HEK293 (cell line): ENCODE measurements around the gene FRMD4A.

Source experiments
- CTCF ChIA-PET: fragments of 350-600 bp; formaldehyde crosslinking; extraction: SDS; loops from one replicate; lab custom pipeline; 2021; ENCODE audit warnings: antibody characterized with exemption; lab: Yijun Ruan, JAX
- POLR2A ChIA-PET: fragments of 300-600 bp; formaldehyde crosslinking; extraction: SDS; loops from one replicate; lab custom pipeline; 2020; ENCODE audit warnings: antibody characterized with exemption, inconsistent platforms; lab: Yijun Ruan, JAX
- H3K27ac ChIP-seq: fragments of 200-500 bp; sonication (Bioruptor generic); 2 replicates; pipeline ENCODE4 v1.5.1; 2014; ENCODE audit warnings: low read depth, low read length, control low read depth, inconsistent platforms; ENCODE audit errors: extremely low read depth
- H3K36me3 ChIP-seq, 2 experiments: fragments of 200-500 bp in 1 of 2; sonication (Bioruptor generic) in 1 of 2; 1 replicate in 1 of 2; 2 replicates in 1 of 2; pipeline ENCODE4 v1.5.1; 2014 to 2017; ENCODE audit warnings: inconsistent platforms in 2 of 2, low read length in 2 of 2; ENCODE audit not compliant: control insufficient read depth in 2 of 2, insufficient read depth in 1 of 2
- H3K4me1 ChIP-seq: fragments of 200-500 bp; sonication (Bioruptor generic); 2 replicates; pipeline ENCODE4 v1.5.1; 2014; ENCODE audit warnings: mild to moderate bottlenecking, low read length, inconsistent platforms; ENCODE audit not compliant: control insufficient read depth, insufficient read depth
- H3K4me3 ChIP-seq: 2 replicates; pipeline ENCODE4 v1.5.1; 2011; ENCODE audit warnings: low read depth, mild to moderate bottlenecking, control low read depth, low read length, moderate library complexity
- H3K9me3 ChIP-seq: fragments of 200-500 bp; sonication (Bioruptor generic); 2 replicates; pipeline ENCODE4 v1.5.1; 2014; ENCODE audit warnings: low read depth, low read length, inconsistent platforms; ENCODE audit not compliant: control insufficient read depth, insufficient read depth
- EGR2 ChIP-seq: fragments of 450-650 bp; formaldehyde crosslinking; IDR thresholded peaks from 2 replicates; pipeline ENCODE4 v1.5.1; 2016; ENCODE audit warnings: low read depth, missing biosample characterization, missing genetic modification characterization
- GFI1B ChIP-seq: fragments of 450-650 bp; formaldehyde crosslinking; IDR thresholded peaks from 2 replicates; pipeline ENCODE4 v1.5.1; 2016; ENCODE audit warnings: missing biosample characterization, missing genetic modification characterization
- GLIS1 ChIP-seq: fragments of 450-650 bp; formaldehyde crosslinking; IDR thresholded peaks from 2 replicates; pipeline ENCODE4 v1.5.1; 2016; ENCODE audit warnings: missing biosample characterization, missing genetic modification characterization
- OSR2 ChIP-seq: fragments of 450-650 bp; formaldehyde crosslinking; IDR thresholded peaks from 2 replicates; pipeline ENCODE4 v1.5.1; 2016; ENCODE audit warnings: missing biosample characterization, missing genetic modification characterization
- TCF7L2 ChIP-seq: IDR thresholded peaks from 2 replicates; pipeline ENCODE4 v1.6.1; 2011; ENCODE audit warnings: low read depth, mild to moderate bottlenecking, inconsistent platforms, low read length, moderate library complexity, borderline replicate concordance
- TRIM28 ChIP-seq: IDR thresholded peaks from 2 replicates; pipeline ENCODE4 v1.6.1; 2011; ENCODE audit warnings: low read length, control low read depth, borderline replicate concordance
- WT1 ChIP-seq: fragments of 450-650 bp; formaldehyde crosslinking; IDR thresholded peaks from 2 replicates; pipeline ENCODE4 v1.5.1; 2016; ENCODE audit warnings: missing biosample characterization, missing genetic modification characterization
- YY1 ChIP-seq: fragments of 450-650 bp; formaldehyde crosslinking; IDR thresholded peaks from 2 replicates; pipeline ENCODE4 v1.5.1; 2018; ENCODE audit warnings: missing biosample characterization, missing genetic modification characterization
- ZBTB10 ChIP-seq: fragments of 450-650 bp; formaldehyde crosslinking; IDR thresholded peaks from 2 replicates; pipeline ENCODE4 v1.5.1; 2016; ENCODE audit warnings: missing biosample characterization, missing genetic modification characterization
- ZBTB17 ChIP-seq: fragments of 450-650 bp; formaldehyde crosslinking; IDR thresholded peaks from 2 replicates; pipeline ENCODE4 v1.5.1; 2016; ENCODE audit warnings: missing biosample characterization, missing genetic modification characterization
- ZBTB26 ChIP-seq: fragments of 450-650 bp; formaldehyde crosslinking; optimal IDR thresholded peaks from 2 replicates; pipeline ENCODE3; 2016; ENCODE audit warnings: missing biosample characterization, mild to moderate bottlenecking, missing genetic modification characterization
- ZBTB8A ChIP-seq: fragments of 450-650 bp; formaldehyde crosslinking; IDR thresholded peaks from 2 replicates; pipeline ENCODE4 v1.5.1; 2016; ENCODE audit warnings: missing biosample characterization, missing genetic modification characterization
- ZIC2 ChIP-seq: fragments of 450-650 bp; formaldehyde crosslinking; IDR thresholded peaks from 2 replicates; pipeline ENCODE4 v1.5.1; 2016; ENCODE audit warnings: missing biosample characterization, missing genetic modification characterization
- ZNF10 ChIP-seq: fragments of 450-650 bp; formaldehyde crosslinking; IDR thresholded peaks from 2 replicates; pipeline ENCODE4 v1.5.1; 2017; ENCODE audit warnings: missing biosample characterization, missing genetic modification characterization
- ZNF311 ChIP-seq: fragments of 450-650 bp; formaldehyde crosslinking; IDR thresholded peaks from 2 replicates; pipeline ENCODE4 v1.5.1; 2017; ENCODE audit warnings: missing biosample characterization, missing genetic modification characterization, borderline replicate concordance
- ZNF777 ChIP-seq: fragments of 450-650 bp; formaldehyde crosslinking; IDR thresholded peaks from 2 replicates; pipeline ENCODE4 v1.5.1; 2017; ENCODE audit warnings: missing biosample characterization, missing genetic modification characterization, borderline replicate concordance
- TF ChIP-seq, protein P1 (sequence below): fragments of 450-650 bp; formaldehyde crosslinking; IDR thresholded peaks from 2 replicates; pipeline ENCODE4 v1.5.1; 2017; ENCODE audit warnings: missing biosample characterization, missing genetic modification characterization
- TF ChIP-seq, protein P2 (sequence below): fragments of 450-650 bp; formaldehyde crosslinking; IDR thresholded peaks from 2 replicates; pipeline ENCODE4 v1.5.1; 2016; ENCODE audit warnings: missing biosample characterization, missing genetic modification characterization
- TF ChIP-seq, protein P3 (sequence below): fragments of 450-650 bp; formaldehyde crosslinking; IDR thresholded peaks from 2 replicates; pipeline ENCODE4 v1.5.1; 2016; ENCODE audit warnings: missing biosample characterization, missing genetic modification characterization

The FRMD4A gene

GRCh38 chr10:13945390-13946208 is 385.1 kb downstream of the FRMD4A start:
- Histone ChIP-seq H3K4me3 (no peak overlapping the region), H3K27ac (no peak overlapping the region), H3K9me3 (no peaks in the 10 kb centered on the region), H3K4me1 (peaks cover 10% of the 10 kb centered on the region; the same call in 1 of the 2 replicates), H3K36me3 (no peaks in the 10 kb centered on the region)
- TF ChIP-seq ZBTB17, result peak; percentile 28; the same call in 1 of the 2 replicates
- TF ChIP-seq TRIM28, result 0 out of 2 replicates have a peak, but pooled peaks have one; percentile 17
- no peak for TF ChIP-seq YY1 (tag by site-specific recombination)
- TF ChIP-seq EGR2 (tag by site-specific recombination), result no peak
- no peak for TF ChIP-seq ZBTB26 (tag by site-specific recombination)
- no peak for TF ChIP-seq ZNF777 (tag by site-specific recombination)
- no peak for TF ChIP-seq OSR2 (tag by site-specific recombination)
- TF ChIP-seq, protein P1, sequence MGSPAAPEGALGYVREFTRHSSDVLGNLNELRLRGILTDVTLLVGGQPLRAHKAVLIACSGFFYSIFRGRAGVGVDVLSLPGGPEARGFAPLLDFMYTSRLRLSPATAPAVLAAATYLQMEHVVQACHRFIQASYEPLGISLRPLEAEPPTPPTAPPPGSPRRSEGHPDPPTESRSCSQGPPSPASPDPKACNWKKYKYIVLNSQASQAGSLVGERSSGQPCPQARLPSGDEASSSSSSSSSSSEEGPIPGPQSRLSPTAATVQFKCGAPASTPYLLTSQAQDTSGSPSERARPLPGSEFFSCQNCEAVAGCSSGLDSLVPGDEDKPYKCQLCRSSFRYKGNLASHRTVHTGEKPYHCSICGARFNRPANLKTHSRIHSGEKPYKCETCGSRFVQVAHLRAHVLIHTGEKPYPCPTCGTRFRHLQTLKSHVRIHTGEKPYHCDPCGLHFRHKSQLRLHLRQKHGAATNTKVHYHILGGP (tag by site-specific recombination), result no peak
- ChIA-PET CTCF (no interaction called here), POLR2A (no interaction called here)

GRCh38 chr10:13944823-13945222 is 385.9 kb downstream of the FRMD4A start:
- no peak overlapping the region for H3K4me3 ChIP-seq
- TF ChIP-seq, protein P2, sequence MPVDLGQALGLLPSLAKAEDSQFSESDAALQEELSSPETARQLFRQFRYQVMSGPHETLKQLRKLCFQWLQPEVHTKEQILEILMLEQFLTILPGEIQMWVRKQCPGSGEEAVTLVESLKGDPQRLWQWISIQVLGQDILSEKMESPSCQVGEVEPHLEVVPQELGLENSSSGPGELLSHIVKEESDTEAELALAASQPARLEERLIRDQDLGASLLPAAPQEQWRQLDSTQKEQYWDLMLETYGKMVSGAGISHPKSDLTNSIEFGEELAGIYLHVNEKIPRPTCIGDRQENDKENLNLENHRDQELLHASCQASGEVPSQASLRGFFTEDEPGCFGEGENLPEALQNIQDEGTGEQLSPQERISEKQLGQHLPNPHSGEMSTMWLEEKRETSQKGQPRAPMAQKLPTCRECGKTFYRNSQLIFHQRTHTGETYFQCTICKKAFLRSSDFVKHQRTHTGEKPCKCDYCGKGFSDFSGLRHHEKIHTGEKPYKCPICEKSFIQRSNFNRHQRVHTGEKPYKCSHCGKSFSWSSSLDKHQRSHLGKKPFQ, result 0 out of 2 replicates have a peak, but pooled peaks have one; percentile 21
- TF ChIP-seq TCF7L2, result no peak
- TF ChIP-seq ZBTB8A, result no peak
- 0 out of 2 replicates have a peak, but pooled peaks have one; percentile 27 for TF ChIP-seq WT1 (tag by site-specific recombination)
- TF ChIP-seq ZIC2 (tag by site-specific recombination), result peak; percentile 52
- TF ChIP-seq, all 188 proteins: peak for 3
- CTCF ChIA-PET, result no interaction called here
- POLR2A ChIA-PET, result no interaction called here
- Histone ChIP-seq H3K9me3 (no peaks in the 10 kb centered on the region), H3K36me3 (no peaks in the 10 kb centered on the region), H3K27ac (no peak overlapping the region), H3K4me1 (peaks cover 10% of the 10 kb centered on the region; the same call in 1 of the 2 replicates)

GRCh38 chr10:13943735-13944398 is 386.9 kb downstream of the FRMD4A start:
- ChIA-PET CTCF (no interaction called here), POLR2A (no interaction called here)
- Histone ChIP-seq H3K9me3 (no peaks in the 10 kb centered on the region), H3K4me1 (peaks cover 10% of the 10 kb centered on the region; the same call in 1 of the 2 replicates), H3K36me3 (no peaks in the 10 kb centered on the region), H3K4me3 (no peak overlapping the region), H3K27ac (no peak overlapping the region)
- no peak for TF ChIP-seq ZNF311 (tag by site-specific recombination)
- no peak for TF ChIP-seq ZNF10 (tag by site-specific recombination)
- TF ChIP-seq GLIS1 (tag by site-specific recombination), result peak; percentile 59
- TF ChIP-seq ZBTB10 (tag by site-specific recombination), result no peak
- TF ChIP-seq GFI1B (tag by site-specific recombination), result no peak
- TF ChIP-seq, protein P3, sequence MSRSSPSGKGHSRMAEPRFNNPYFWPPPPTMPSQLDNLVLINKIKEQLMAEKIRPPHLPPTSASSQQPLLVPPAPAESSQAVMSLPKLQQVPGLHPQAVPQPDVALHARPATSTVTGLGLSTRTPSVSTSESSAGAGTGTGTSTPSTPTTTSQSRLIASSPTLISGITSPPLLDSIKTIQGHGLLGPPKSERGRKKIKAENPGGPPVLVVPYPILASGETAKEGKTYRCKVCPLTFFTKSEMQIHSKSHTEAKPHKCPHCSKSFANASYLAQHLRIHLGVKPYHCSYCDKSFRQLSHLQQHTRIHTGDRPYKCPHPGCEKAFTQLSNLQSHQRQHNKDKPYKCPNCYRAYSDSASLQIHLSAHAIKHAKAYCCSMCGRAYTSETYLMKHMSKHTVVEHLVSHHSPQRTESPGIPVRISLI, result no peak
